ENCODE results near the gene KRTAP12-2. TPM values are rescaled to one million over a fixed set of nuclear protein-coding genes. Genes with fewer than 3 reads are reported as not detected.
"Not testable (repeated sequence)": the region's sequence is repeated elsewhere in the genome, so short reads cannot be mapped to it uniquely, and the experiment has no call there.

The KRTAP12-2 gene
- total RNA-seq, 1 donor from 2014 or later: 1.5 TPM

DNA sequence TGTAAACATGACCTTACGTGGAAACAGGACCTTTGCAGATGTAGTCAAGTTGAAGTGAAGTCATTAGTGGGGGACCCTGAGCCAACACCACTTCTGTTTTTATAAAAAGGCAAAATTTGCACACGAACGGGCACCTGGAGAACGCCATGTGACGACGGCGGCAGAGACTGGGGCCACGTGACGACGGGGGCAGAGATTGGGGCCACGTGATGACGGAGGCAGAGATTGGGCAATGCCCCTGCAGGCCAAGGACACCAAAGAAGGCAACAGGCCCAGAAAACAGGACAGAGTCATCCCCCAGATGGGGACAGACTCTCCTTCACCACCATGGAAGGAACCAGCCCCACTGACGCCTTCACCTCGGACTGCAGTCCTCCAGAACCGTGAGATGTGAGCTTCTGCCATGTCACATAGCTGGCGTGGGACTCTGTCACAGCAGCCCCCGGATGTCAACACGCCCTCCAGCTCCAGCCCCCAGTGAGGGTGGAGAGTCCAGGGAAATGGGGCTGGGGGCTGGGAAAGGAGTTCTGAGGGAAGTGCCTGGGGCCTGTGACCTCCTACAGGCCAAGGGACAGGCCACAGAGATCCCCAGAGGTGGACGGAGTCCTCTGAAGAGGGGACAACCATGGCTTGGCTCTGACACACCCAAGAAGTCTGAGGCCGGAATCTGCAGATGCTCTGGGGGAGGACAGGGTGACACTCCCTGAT, 16.3 kb downstream of the KRTAP12-2 start:
- DNase-seq: no peak

DNA sequence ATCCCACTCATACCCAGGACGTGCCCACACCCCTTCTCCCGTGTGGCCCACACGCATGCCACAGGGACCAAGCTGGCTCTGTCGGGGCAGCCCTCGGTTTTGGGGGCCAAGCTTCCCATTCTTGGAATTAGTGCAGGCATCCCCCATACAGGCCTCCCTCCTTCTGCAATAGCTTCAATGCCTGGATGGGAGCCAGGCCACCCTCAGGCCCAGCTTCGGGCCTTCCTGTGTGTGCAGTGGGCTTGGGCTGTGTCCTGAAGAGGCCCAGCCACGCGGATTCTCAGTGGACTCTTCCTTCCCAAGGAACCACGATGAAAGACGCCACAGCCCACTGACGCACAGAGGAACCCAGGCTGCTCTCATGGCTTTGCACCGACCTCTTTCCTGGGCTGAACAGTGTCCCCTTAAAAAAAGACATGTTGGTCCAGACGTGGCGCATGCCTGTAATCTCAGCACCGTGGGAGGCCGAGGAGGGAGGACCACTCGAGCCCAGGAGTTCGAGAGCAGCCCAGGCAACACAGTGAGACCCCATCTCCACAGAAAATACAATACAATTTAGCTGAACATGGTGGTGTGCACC, 17.1 kb downstream of the KRTAP12-2 start:
- DNase-seq: no peak

DNA sequence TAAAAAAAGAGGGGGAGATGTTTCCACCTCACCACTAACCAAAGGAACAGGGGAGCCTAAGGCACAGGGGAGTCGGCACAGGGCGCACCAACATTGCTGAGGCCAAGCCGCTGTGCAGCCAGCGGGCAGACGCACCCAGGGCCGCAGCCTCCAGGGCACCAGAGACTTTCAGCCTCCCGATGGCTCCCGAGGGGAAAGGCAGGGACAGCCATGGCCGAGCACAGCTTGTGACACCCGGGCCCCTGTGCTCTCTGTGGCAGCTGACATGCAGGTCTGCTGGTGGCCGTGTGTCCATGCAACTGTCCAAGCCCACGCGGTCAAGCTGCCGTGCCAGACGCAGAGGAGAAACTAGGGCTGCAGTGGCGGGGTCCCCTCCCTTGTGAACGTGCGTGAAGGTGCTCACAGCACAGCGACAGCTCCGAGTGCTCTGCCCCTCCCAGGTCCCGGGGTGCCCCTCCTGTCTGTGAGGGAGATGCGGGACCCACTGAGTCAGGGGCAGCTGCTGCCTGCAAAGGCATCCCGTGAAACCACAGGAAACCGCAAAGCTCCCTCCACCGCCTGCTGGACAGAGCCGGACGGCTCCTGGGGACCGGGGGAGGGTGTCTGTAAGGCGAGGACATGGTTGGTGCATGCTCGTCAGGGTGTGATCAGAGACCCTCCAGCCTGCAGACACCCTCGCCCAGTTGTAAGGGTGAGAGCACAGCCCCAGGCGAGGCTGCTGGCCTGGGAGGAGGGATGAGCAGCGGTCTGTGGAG, 18.0 kb downstream of the KRTAP12-2 start:
- no peak for DNase-seq

DNA sequence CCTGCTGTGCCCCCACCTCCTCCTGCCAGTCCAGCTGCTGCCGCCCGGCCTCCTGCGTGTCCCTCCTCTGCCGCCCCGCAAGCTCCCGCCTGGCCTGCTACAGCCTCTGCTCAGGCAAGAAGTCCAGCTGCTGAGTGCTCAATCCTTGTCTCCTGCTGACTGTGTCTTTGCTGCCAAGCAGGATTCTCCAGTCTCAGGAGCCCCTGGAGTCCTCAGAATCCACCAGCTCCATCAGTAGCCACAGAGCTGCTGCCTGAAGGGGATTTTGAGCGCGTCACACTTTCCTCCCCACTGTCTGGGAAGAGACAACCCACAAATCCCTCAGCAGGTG, 19.5 kb downstream of the KRTAP12-2 start:
- no peak for DNase-seq

DNA sequence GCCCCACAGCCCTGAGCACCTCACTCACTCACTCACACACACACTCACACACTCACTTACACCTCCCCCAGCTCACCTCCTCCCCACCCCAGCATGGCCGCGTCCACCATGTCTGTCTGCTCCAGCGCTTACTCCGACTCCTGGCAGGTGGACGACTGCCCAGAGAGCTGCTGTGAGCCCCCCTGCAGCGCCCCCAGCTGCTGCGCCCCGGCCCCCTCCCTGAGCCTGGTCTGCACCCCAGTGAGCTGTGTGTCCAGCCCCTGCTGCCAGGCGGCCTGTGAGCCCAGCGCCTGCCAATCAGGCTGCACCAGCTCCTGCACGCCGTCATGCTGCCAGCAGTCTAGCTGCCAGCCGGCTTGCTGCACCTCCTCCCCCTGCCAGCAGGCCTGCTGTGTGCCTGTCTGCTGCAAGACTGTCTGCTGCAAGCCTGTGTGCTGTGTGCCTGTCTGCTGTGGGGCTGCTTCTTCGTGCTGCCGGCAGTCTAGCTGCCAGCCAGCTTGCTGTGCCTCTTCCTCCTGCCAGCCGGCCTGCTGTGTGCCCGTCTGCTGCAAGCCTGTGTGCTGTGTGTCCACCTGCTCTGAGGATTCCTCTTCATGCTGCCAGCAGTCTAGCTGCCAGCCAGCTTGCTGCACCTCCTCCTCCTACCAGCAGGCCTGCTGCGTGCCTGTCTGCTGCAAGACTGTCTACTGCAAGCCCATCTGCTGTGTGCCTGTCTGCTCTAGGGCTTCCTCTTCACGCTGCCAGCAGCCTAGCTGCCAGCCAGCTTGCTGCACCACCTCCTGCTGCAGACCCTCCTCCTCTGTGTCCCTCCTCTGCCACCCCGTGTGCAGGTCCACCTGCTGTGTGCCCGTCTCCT, 20.1 kb downstream of the KRTAP12-2 start, which contains the start of gene KRTAP10-11:
TSS of gene KRTAP10-11 (plus strand) at position 49 of the 856 bp plus-strand sequence. CDS start at position 94, 45 bp downstream.
- DNase-seq: not testable (repeated sequence)

DNA sequence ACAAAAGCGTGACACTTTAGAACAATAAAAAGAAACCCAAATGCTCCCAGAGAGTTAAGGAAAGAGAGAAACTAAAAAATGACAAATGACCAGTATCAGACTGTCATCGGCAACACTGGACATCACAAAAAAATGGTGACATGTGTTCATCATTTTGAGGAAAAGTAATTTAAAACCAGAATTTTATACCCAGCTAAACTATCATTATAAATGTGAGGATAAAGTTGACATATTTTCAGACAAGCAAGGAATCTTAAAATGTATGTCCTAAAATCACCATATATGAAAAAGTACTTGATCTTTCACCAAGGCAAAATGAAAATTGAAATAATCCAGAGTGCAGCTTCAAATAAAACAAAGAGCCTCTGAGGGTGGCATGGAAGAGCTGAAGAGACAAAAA, 21.8 kb downstream of the KRTAP12-2 start:
- no peak for DNase-seq

DNA sequence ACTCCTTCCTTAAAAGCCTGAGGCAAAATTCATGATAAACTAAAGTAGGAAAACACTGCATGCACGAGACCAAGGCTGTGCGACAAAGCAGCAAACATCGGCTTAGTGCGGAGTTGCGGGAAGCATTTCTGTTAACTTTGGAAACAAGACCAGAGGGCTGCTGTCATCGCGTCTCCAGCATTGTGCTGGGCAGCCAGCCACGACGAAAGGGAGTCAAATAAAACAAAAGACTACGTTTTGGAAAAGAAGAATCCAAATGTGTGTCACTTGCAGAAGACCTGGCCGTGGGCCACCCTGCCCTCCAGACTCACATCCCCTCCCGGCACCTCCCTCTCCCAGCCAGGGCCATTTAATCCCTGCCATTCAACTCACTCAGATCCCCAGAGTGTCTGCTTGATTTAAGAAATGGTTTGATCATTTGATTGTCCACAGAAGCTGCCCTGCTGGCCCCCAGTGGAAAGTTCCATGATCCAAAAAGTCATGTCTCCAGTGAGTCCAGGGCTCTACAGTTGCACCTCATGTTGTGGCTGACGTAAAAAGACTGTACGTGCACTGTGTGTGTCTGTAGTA, 22.9 kb downstream of the KRTAP12-2 start:
- DNase-seq: no peak

DNA sequence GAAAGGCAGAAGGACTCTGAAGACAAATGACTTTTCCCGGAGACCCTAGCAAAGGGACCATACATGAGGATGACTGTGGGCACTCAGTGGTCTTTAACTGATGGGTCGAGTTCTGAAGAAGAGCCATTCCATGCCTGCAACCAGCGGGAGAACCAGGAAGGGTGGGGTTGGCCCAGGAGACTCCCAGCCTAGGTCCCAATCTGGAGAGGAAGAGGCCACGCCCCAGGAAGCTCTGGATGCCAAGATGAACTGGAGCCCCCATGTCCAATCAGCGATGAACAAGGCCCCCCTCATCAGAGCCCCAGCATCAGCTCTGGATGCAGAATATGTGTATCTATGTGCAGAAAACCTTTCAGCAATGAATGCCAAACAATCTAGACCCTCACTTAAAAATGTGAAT, 26.0 kb downstream of the KRTAP12-2 start:
- DNase-seq: no peak

DNA sequence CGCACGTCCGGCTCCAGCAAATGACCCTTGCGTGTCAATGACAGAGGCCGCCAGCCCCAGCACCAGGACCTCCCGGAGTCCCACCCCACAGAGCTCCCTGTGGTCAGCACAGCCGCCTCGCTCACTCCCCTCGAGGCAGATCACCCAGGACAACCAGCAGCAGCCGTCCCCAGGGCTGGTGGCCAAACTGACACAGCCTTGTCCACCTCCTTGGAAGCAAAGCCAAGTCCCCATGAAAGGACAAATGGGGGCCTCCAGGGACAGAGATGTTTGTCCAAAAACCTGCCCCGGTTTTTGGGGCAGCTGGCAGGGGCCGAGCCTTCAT, 27.4 kb downstream of the KRTAP12-2 start:
- no peak for DNase-seq

DNA sequence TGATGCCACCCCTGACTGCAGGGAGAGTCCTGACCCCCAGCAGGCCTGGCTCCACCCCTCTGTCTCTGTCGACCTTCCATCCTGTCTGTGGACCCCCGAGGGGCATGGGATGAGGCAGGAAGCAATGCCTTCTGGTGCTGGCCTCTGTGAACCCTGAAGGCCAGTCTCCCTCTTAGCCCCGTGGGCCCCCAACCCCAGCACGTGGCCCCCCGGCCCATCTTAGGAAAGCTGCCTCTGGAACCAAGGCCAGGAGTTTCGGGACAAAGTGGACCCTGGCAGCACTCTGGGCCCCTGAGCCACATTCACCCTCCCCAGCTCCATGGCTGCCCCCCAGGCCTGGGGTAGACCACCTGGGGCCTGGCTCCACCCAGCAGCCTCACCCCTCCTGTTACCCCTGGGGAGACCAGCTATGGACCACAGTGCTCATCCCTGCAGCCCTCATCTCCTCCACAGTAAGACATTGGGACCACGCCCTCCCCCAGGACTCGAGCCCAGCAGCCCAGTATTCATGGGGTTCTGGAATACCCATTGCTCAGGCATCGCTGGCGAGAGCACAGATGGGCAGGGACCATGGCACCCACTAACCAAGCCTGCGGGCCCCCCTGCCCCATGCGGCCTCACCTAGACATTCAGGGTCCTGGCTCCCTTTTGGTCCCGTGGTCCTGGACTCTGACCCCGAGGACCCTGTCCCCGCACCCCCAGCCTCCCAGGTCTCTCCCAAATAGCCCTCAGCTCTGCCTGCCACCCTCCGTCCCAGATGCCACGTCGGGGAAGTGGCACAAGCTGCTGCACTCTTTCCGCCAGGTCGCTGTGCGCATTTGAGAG, 28.0 kb downstream of the KRTAP12-2 start:
- DNase-seq: not testable (repeated sequence)

DNA sequence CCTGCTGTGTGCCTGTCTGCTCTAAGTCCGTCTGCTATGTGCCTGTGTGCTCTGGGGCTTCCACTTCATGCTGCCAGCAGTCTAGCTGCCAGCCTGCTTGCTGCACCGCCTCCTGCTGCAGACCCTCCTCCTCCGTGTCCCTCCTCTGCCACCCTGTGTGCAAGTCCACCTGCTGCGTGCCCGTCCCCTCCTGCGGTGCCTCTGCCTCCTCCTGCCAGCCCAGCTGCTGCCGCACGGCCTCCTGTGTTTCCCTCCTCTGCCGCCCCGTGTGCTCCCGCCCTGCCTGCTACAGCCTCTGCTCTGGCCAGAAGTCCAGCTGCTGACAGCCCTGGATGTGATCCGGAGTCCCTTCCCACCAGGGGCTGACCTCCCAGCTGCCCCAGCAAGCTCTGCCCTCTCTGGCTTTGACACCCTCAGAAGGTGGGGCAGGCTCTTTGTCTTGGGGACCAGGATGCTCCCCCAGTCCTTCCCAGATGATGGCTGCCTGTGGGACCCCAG, 28.8 kb downstream of the KRTAP12-2 start:
- DNase-seq: not testable (repeated sequence)

DNA sequence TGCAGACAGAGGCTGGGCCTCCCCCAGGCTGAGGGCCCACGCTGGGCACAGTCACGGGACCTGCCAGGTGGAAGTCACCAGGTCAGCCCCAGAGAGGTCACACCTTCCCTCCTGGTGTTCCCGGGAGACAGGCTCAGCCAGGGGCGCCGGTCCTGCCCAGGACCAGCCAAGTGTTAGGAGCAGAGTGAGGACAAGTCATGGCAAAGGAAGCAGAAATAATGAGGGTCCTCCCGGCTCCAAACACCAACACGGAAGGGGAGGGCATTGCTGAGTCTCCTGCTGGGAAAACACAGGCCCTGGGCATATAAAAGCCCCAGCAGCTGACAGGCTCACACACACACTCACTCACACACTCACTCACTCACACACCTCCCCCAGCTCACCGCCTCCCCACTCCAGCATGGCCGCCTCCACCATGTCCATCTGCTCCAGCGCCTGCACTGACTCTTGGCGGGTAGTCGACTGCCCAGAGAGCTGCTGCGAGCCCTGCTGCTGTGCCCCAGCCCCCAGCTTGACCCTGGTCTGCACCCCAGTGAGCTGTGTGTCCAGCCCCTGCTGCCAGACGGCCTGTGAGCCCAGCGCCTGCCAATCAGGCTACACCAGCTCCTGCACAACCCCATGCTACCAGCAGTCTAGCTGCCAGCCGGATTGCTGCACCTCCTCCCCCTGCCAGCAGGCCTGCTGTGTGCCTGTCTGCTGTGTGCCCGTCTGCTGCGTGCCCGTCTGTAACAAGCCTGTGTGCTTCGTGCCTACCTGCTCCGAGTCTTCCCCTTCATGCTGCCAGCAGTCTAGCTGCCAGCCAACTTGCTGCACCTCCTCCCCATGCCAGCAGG, 29.5 kb downstream of the KRTAP12-2 start, which contains the start of gene KRTAP10-10:
TSS of gene KRTAP10-10 (plus strand) at position 339 of the 833 bp plus-strand sequence. CDS start at position 401, 62 bp downstream.
- DNase-seq: no peak

DNA sequence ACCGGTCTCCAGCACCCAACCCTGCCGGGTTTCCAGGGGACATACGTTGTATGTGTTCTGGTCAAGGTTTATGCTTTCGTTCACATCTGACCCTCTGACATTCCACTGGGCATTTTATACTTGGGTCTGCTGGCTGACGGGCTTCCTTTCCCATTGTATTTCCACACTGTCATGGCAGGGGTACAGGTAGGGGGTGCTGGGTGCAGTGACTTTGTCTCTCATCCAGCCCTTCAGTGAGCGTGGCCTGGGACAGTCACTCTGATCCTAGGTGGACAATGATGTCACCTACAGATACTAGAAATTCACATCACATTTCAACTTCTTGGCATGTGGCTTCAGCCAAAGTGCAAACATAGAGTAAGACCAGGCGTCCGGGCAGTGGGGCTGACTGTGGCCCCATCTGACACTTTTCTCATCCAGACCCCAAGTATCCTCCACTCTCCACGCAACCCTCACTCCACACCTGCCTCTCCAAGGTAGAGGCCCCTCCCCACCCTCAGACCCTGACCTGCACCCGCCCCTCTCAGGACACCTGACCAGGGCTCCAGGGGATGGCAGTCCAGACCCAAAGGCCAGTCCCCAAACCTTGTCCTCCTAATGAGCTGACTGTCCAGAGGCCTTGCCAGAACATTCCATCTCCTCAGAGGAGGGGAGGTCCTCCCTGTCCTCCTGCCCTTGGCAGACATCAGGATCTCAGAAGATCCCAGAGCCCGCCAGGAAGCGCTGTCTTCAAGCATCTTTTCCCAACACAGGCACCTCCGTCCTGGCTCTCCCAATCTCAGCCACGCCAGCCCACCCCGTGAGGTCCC, 30.3 kb downstream of the KRTAP12-2 start:
- DNase-seq: no peak

DNA sequence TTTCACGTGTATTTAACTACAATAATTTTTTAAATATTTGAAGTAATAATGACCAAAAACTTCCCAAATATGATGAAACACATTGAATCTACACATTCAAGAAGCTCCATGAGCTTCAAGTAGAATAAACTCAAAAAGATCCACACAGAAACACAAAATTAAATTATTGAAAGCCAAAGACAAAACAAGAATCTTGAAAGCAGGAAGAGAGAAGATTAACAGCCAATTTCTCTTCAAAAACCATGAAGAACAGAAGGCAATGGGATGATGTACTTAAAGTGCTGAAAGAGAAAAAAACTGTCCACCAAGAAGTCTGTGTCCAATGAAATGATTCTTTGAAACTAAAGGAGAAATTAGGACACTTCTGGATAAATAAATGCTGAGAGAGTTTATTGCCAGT, 34.7 kb downstream of the KRTAP12-2 start:
- DNase-seq: no peak

DNA sequence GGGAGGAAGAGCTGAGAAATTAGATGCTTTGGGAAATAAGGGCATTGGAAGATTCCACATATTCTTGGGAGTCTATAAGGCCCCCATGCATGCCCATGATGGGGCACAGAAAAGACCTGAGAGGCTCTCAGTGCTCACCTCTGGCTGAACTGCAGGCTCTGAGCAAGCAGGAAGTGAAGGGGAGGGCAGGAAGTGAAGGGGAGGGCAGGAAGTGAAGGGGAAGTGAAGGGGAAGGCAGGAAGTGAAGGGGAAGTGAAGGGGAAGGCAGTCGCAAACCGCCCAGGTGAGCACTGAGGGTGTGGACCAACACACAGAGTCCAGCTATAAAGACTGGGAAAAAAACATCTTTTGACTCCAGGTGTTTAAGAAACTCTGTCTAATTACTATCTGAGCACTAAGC, 36.3 kb downstream of the KRTAP12-2 start:
- no peak for DNase-seq

DNA sequence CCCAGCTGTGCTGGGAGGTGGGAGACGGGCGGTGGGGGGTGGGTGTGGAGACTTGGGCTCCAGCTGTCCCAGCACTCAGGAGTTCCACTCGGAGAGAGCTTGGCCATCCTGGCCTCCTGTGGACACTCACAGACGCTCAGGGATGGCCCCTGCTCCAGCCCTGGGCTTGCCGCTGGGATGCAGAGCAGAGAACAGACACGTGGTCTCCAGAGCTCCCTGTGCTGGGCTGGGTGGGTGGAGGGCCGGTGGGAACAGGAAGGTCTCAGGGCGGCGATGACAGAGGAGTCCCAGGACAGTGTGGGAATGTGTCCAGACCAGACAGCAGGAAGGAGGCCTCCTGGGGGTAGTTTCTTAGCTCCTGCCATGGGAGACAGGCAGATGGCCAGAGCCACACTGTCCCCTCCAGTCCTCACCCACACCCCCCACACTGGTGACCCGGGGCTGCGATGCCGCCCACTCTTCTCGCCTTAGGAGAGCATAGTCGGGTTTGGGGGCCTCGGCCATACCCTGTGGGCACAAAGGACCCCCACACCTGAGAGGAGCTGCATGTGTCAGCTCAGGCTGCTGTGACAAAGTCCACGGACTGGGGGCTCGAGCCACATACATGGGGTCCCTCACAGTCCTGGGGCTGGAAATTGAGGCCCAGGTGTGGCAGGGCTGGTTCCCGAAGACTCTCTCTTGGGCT, 37.9 kb downstream of the KRTAP12-2 start:
- DNase-seq: no peak

DNA sequence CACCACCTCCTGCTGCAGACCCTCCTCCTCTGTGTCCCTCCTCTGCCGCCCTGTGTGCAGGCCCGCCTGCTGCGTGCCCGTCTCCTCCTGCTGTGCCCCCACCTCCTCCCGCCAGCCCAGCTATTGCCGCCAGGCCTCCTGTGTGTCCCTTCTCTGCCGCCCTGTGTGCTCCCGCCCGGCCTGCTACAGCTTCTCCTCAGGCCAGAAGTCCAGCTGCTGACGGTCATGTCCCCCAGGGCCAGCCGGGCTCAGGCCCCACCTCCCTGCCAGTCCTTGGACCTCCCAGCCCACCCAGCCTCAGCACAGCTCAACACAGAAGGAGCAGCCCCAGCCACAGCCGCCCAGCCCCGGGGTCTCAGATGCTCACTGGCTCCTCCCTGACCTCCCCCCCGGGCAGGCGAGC, 38.9 kb downstream of the KRTAP12-2 start:
- DNase-seq: not testable (repeated sequence)

DNA sequence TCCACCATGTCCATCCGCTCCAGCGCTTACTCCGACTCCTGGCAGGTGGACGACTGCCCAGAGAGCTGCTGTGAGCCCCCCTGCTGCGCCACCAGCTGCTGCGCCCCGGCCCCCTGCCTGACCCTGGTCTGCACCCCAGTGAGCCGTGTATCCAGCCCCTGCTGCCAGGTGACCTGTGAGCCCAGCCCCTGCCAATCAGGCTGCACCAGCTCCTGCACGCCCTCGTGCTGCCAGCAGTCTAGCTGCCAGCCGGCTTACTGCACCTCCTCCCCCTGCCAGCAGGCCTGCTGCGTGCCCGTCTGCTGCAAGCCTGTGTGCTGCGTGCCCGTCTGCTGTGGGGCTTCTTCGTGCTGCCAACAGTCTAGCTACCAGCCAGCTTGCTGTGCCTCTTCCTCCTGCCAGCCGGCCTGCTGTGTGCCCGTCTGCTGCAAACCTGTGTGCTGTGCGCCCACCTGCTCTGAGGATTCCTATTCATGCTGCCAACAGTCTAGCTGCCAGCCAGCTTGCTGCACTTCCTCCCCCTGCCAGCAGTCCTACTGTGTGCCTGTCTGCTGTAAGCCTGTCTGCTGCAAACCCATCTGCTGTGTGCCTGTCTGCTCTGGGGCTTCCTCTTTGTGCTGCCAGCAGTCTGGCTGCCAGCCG, 39.4 kb downstream of the KRTAP12-2 start:
- DNase-seq: not testable (repeated sequence)

All from skin of body (tissue), 2 donors.